Muscle of arm (tissue), 12 donors: Measurements from ENCODE around the gene CABP4. TPM values are rescaled to one million over a fixed set of nuclear protein-coding genes. Genes with fewer than 3 reads are reported as not detected.
"Not testable (repeated sequence)": the region's sequence is repeated elsewhere in the genome, so short reads cannot be mapped to it uniquely, and the experiment has no call there.

Experiments
- DNase-seq: peaks from one replicate; pipeline ENCODE4 v3.0.0-alpha.2; 2013
- polyA plus RNA-seq, 12 donors: library from polyadenylated mRNA; unstranded; fragments of 120-200 nt; gene quantifications; one replicate each; pipeline ENCODE4 v1.2.1, GENCODE V29; 2013; ENCODE audit not compliant: insufficient read length in 12 of 12

Gene CABP4
- polyA plus RNA-seq, 12 donors = 0.41 to 1.7 (median 1.0) TPM; not detected in 2

GRCh38 chr11:67477344-67478050, 22.3 kb downstream of the CABP4 start:
- DNase-seq = not testable (repeated sequence)

GRCh38 chr11:67482275-67482826, 27.2 kb downstream of the CABP4 start:
- no peak for DNase-seq

GRCh38 chr11:67482827-67483798, 28.0 kb downstream of the CABP4 start, which contains the start of gene AIP:
TSS of gene AIP (plus strand) at chr11:67483026. CDS start at chr11:67483159, 133 bp downstream.
- peak; percentile 99 for DNase-seq

- DNase-seq = no peak
Measured at GRCh38 chr11:67483831-67484665, 28.9 kb downstream of the CABP4 start.

GRCh38 chr11:67484847-67485311, 29.7 kb downstream of the CABP4 start:
- no peak for DNase-seq

- DNase-seq = not testable (repeated sequence)
Measured at GRCh38 chr11:67485873-67486361, 30.8 kb downstream of the CABP4 start.

- DNase-seq = no peak
Measured at GRCh38 chr11:67486481-67487195, 31.5 kb downstream of the CABP4 start.

- no peak for DNase-seq
Measured at GRCh38 chr11:67489203-67489884, 34.2 kb downstream of the CABP4 start.

GRCh38 chr11:67489885-67490726, 35.0 kb downstream of the CABP4 start:
- no peak for DNase-seq

- no peak for DNase-seq
Measured at GRCh38 chr11:67490727-67491065, 35.5 kb downstream of the CABP4 start.

GRCh38 chr11:67491276-67492068, 36.3 kb downstream of the CABP4 start:
- no peak for DNase-seq

- no peak for DNase-seq
Measured at GRCh38 chr11:67492069-67492727, 37.0 kb downstream of the CABP4 start.

GRCh38 chr11:67492801-67493547, 37.8 kb downstream of the CABP4 start:
- DNase-seq = no peak

GRCh38 chr11:67493548-67494370, 38.6 kb downstream of the CABP4 start:
- DNase-seq = no peak

- no peak for DNase-seq
Measured at GRCh38 chr11:67494371-67495233, 39.4 kb downstream of the CABP4 start.
